Skeletal muscle tissue (tissue), 4 donors: ENCODE data around the gene C14orf119. TPM values are rescaled to one million over a fixed set of nuclear protein-coding genes. Genes with fewer than 3 reads are reported as not detected.
"Not testable (repeated sequence)": the region's sequence is repeated elsewhere in the genome, so short reads cannot be mapped to it uniquely, and the experiment has no call there.

Source experiments
- H3K27ac ChIP-seq: one replicate; pipeline ENCODE4 v1.7.0; 2013; ENCODE audit warnings: mild to moderate bottlenecking, low read depth, low read length, inconsistent platforms
- H3K27me3 ChIP-seq, 3 donors: one replicate each; pipeline ENCODE4 v1.7.0; 2013; ENCODE audit warnings: low read length in 3 of 3; ENCODE audit not compliant: control insufficient read depth in 3 of 3, insufficient read depth in 3 of 3
- H3K36me3 ChIP-seq, 3 donors: one replicate each; pipeline ENCODE4 v1.7.0; 2013; ENCODE audit warnings: low read length in 3 of 3; ENCODE audit not compliant: control insufficient read depth in 3 of 3, insufficient read depth in 3 of 3
- H3K4me1 ChIP-seq, 3 donors: one replicate each; pipeline ENCODE4 v1.7.0; 2013; ENCODE audit warnings: low read length in 3 of 3, mild to moderate bottlenecking in 3 of 3; ENCODE audit not compliant: control insufficient read depth in 3 of 3, insufficient read depth in 3 of 3
- H3K4me3 ChIP-seq, 3 donors: one replicate each; pipeline ENCODE4 v1.7.0; 2013; ENCODE audit warnings: low read length in 3 of 3
- H3K9ac ChIP-seq, 3 donors: one replicate each; pipeline ENCODE4 v1.7.0; 2013; ENCODE audit warnings: low read length in 3 of 3, mild to moderate bottlenecking in 3 of 3, moderate library complexity in 2 of 3, low read depth in 1 of 3
- H3K9me3 ChIP-seq, 3 donors: one replicate each; pipeline ENCODE4 v1.7.0; 2013; ENCODE audit warnings: low read length in 3 of 3; ENCODE audit not compliant: control insufficient read depth in 3 of 3
- total RNA-seq: library from RNA; depleted of rRNA; stranded (reverse); fragments of >200 nt; gene quantifications from one replicate; pipeline ENCODE4 v1.2.3, GENCODE V29; 2014
- donor health status: Osteomylitis.

The C14orf119 gene
- total RNA-seq, 1 donor from 2014 or later, result 24.5 TPM

GRCh38 chr14:23106747-23107045 lies 11.4 kb downstream of the C14orf119 start:
- H3K36me3 ChIP-seq, result no peaks in the 10 kb centered on the region
- no peak overlapping the region for H3K4me3 ChIP-seq
- no peaks in the 10 kb centered on the region for H3K4me1 ChIP-seq
- no peak overlapping the region for H3K9ac ChIP-seq
- H3K27me3 ChIP-seq, result peaks cover 0 to 6% (median 3%) of the 10 kb centered on the region in 3 donors
- no peaks in the 10 kb centered on the region for H3K9me3 ChIP-seq
- H3K27ac ChIP-seq, result no peak overlapping the region

DNA sequence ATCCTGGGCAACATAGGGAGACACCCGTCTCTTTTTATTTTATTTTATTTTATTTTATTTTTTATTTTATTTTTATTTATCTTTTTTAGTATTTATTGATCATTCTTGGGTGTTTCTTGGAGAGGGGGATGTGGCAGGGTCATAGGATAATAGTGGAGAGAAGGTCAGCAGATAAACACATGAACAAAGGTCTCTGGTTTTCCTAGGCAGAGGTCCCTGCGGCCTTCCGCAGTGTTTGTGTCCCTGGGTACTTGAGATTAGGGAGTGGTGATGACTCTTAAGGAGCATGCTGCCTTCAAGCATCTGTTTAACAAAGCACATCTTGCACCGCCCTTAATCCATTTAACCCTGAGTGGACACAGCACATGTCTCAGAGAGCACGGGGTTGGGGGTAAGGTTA lies 12.3 kb downstream of the C14orf119 start:
- H3K36me3 ChIP-seq, H3K9me3 ChIP-seq, H3K4me3 ChIP-seq, H3K9ac ChIP-seq, H3K27ac ChIP-seq, H3K4me1 ChIP-seq: not testable (repeated sequence)
- peaks cover 0 to 14% (median 4%) of the 10 kb centered on the region in 3 donors for H3K27me3 ChIP-seq

GRCh38 chr14:23108169-23108568 lies 12.9 kb downstream of the C14orf119 start:
- H3K9ac ChIP-seq, H3K4me1 ChIP-seq, H3K36me3 ChIP-seq, H3K4me3 ChIP-seq, H3K9me3 ChIP-seq, H3K27ac ChIP-seq: not testable (repeated sequence)
- peaks cover 0 to 17% (median 9%) of the 10 kb centered on the region in 3 donors for H3K27me3 ChIP-seq

DNA sequence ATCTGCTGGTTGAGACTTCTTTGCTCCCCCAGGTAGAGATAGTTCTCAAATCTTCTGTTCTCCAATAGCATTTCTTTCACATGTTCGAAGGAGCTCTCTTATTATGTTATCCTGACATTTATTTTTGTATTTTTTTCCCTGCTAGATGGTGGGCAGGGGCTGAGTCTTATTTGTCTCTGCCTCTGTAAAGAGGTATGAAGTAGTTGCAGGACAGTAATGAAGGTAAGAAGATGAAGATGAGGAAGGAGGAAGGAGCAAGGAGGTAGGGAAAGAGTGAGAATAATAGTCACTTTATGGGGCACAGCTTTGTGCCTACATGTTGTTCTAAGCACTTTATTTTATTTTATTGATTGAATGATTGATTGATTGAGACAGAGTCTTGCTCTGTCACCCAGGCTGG lies 14.5 kb downstream of the C14orf119 start:
- no peak overlapping the region for H3K9ac ChIP-seq

GRCh38 chr14:23110579-23111365 lies 15.5 kb downstream of the C14orf119 start:
- peaks cover 0 to 17% (median 13%) of the 10 kb centered on the region in 3 donors for H3K27me3 ChIP-seq
- no peaks in the 10 kb centered on the region for H3K36me3 ChIP-seq
- no peak overlapping the region for H3K27ac ChIP-seq
- H3K9ac ChIP-seq, result no peak overlapping the region
- no peak overlapping the region for H3K4me3 ChIP-seq
- H3K9me3 ChIP-seq, result no peaks in the 10 kb centered on the region
- peaks cover 0 to 10% (median 4%) of the 10 kb centered on the region in 3 donors for H3K4me1 ChIP-seq

More for the DNA sequence above, 14.5 kb downstream of the C14orf119 start:
- Histone ChIP-seq H3K4me1 (peaks cover 0 to 3% (median 0%) of the 10 kb centered on the region in 3 donors), H3K9me3 (no peaks in the 10 kb centered on the region), H3K4me3 (no peak overlapping the region), H3K27ac (no peak overlapping the region), H3K27me3 (peaks cover 0 to 17% (median 13%) of the 10 kb centered on the region in 3 donors), H3K36me3 (no peaks in the 10 kb centered on the region)

- no peak overlapping the region for H3K4me3 ChIP-seq
- peaks cover 0 to 17% (median 13%) of the 10 kb centered on the region in 3 donors for H3K27me3 ChIP-seq
- H3K9me3 ChIP-seq, result no peaks in the 10 kb centered on the region
- no peak overlapping the region for H3K27ac ChIP-seq
- H3K36me3 ChIP-seq, result no peaks in the 10 kb centered on the region
- H3K4me1 ChIP-seq, result peaks cover 0 to 10% (median 4%) of the 10 kb centered on the region in 3 donors
- H3K9ac ChIP-seq, result no peak overlapping the region
Measured at GRCh38 chr14:23112359-23113178, 17.3 kb downstream of the C14orf119 start.

DNA sequence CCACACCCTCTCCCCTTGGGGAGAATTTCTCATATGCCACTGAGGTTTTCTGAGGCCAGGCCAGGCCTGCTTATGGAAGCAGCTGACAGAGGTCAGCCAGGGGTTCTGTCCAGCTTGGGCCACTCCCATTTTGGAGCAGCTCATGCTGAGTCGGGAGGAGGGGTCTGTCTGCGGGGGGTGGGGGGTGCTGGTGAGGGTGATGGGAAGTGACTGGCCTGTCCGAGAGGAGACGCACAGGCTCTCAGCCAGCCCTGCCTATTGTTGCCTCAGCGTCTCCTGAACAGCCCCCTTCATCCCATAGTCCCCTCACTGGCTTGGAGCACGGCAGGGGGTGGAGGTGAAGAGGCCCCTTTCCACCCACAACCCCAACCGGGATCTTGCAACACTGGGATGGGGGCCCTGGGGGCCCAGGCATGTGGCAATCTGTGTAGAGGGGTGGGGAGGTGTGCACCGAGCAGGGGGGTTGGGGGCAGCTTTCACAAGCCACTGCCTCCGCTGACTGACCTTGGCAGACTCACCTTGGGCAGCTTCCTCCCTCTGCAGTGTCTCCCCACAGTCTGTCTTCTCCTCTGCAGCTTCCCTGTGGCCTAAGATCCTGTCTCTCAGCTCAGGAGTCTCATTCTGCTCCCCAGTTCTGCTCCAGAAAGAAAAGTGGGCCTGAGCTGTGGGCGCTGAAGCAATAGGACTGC lies 18.3 kb downstream of the C14orf119 start:
- Histone ChIP-seq H3K9ac (no peak overlapping the region), H3K27ac (no peak overlapping the region), H3K4me3 (no peak overlapping the region), H3K4me1 (peaks cover 0 to 10% (median 4%) of the 10 kb centered on the region in 3 donors), H3K9me3 (no peaks in the 10 kb centered on the region), H3K36me3 (no peaks in the 10 kb centered on the region), H3K27me3 (peaks cover 0 to 17% (median 13%) of the 10 kb centered on the region in 3 donors)

DNA sequence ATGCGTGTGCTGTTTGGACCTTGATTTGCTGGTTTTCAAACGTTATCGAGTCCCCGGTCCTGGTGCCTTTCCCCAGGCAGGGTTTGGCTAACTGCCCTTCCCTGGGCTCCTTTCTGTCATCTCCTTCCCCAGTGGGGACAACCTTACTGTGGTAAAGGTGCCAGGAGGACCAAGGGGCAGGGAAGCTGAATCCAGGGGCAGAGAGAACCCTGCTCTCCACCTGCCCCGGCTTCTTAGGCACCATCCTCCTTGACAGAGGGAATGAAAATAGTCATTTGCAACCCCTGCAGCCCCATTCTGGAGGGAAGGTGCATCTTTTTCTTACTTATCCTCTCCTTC lies 18.8 kb downstream of the C14orf119 start:
- H3K4me3 ChIP-seq, result no peak overlapping the region
- no peak overlapping the region for H3K9ac ChIP-seq
- peaks cover 0 to 17% (median 13%) of the 10 kb centered on the region in 3 donors for H3K27me3 ChIP-seq
- peaks cover 0 to 10% (median 4%) of the 10 kb centered on the region in 3 donors for H3K4me1 ChIP-seq
- no peaks in the 10 kb centered on the region for H3K36me3 ChIP-seq
- H3K27ac ChIP-seq, result no peak overlapping the region
- no peaks in the 10 kb centered on the region for H3K9me3 ChIP-seq

- H3K4me3 ChIP-seq, result no peak overlapping the region
- peaks cover 0 to 17% (median 13%) of the 10 kb centered on the region in 3 donors for H3K27me3 ChIP-seq
- no peak overlapping the region for H3K27ac ChIP-seq
- H3K9ac ChIP-seq, result no peak overlapping the region
- no peaks in the 10 kb centered on the region for H3K9me3 ChIP-seq
- peaks cover 0 to 15% (median 4%) of the 10 kb centered on the region in 3 donors for H3K4me1 ChIP-seq
- no peaks in the 10 kb centered on the region for H3K36me3 ChIP-seq
Measured at GRCh38 chr14:23114669-23115038, 19.3 kb downstream of the C14orf119 start.
